ENCODE data around the gene U2SURP.
"Not testable (repeated sequence)": the region's sequence is repeated elsewhere in the genome, so short reads cannot be mapped to it uniquely, and the experiment has no call there.

U2SURP gene

GRCh38 chr3:143024351-143024960 lies 23.1 kb downstream of the U2SURP start:
- DNase-seq, result no peak

GRCh38 chr3:143031327-143031726 lies 30.0 kb downstream of the U2SURP start:
- no peak for DNase-seq

GRCh38 chr3:143031796-143032387 lies 30.5 kb downstream of the U2SURP start:
- DNase-seq, result not testable (repeated sequence)

- DNase-seq, result no peak
These were observed 34.3 kb downstream of the U2SURP start for GRCh38 chr3:143035466-143036211.

- no peak for DNase-seq
These were observed 35.2 kb downstream of the U2SURP start for GRCh38 chr3:143036557-143036956.

GRCh38 chr3:143037867-143038266 lies 36.5 kb downstream of the U2SURP start:
- DNase-seq, result no peak

- no peak for DNase-seq
These were observed 39.0 kb downstream of the U2SURP start for GRCh38 chr3:143040261-143040879.

GRCh38 chr3:143041903-143042302 lies 40.5 kb downstream of the U2SURP start:
- DNase-seq, result no peak

GRCh38 chr3:143045639-143046038 lies 44.3 kb downstream of the U2SURP start:
- no peak for DNase-seq

GRCh38 chr3:143046075-143046474 lies 44.7 kb downstream of the U2SURP start:
- DNase-seq, result not testable (repeated sequence)

GRCh38 chr3:143054011-143054410 lies 52.6 kb downstream of the U2SURP start:
- no peak for DNase-seq

- no peak for DNase-seq
These were observed 55.0 kb downstream of the U2SURP start for GRCh38 chr3:143056372-143056771.

- no peak for DNase-seq
These were observed 59.5 kb downstream of the U2SURP start for GRCh38 chr3:143060906-143061305.

GRCh38 chr3:143063018-143063417 lies 61.6 kb downstream of the U2SURP start:
- no peak for DNase-seq

GRCh38 chr3:143064777-143065176 lies 63.4 kb downstream of the U2SURP start:
- DNase-seq, result no peak

- no peak for DNase-seq
These were observed 64.0 kb downstream of the U2SURP start for GRCh38 chr3:143065364-143065763.

GRCh38 chr3:143066033-143066432 lies 64.7 kb downstream of the U2SURP start:
- DNase-seq, result no peak

GRCh38 chr3:143067201-143067600 lies 65.8 kb downstream of the U2SURP start:
- no peak for DNase-seq

GRCh38 chr3:143068059-143068458 lies 66.7 kb downstream of the U2SURP start:
- no peak for DNase-seq

- DNase-seq, result no peak
These were observed 69.7 kb downstream of the U2SURP start for GRCh38 chr3:143070977-143071551.

- no peak for DNase-seq
These were observed 70.4 kb downstream of the U2SURP start for GRCh38 chr3:143071776-143072175.

- not testable (repeated sequence) for DNase-seq
These were observed 71.1 kb downstream of the U2SURP start for GRCh38 chr3:143072298-143073020.

GRCh38 chr3:143073541-143073940 lies 72.2 kb downstream of the U2SURP start:
- DNase-seq, result not testable (repeated sequence)
